ENCODE results near the gene NCOA5. TPM values are rescaled to one million over a fixed set of nuclear protein-coding genes. Genes with fewer than 3 reads are reported as not detected.
A peak's percentile ranks its signal among the peaks of the same experiment; 100 is the strongest.

NCOA5 gene
- total and polyA plus RNA-seq, 8 donors = 8.4 to 19.6 (median 12.0) TPM

DNA sequence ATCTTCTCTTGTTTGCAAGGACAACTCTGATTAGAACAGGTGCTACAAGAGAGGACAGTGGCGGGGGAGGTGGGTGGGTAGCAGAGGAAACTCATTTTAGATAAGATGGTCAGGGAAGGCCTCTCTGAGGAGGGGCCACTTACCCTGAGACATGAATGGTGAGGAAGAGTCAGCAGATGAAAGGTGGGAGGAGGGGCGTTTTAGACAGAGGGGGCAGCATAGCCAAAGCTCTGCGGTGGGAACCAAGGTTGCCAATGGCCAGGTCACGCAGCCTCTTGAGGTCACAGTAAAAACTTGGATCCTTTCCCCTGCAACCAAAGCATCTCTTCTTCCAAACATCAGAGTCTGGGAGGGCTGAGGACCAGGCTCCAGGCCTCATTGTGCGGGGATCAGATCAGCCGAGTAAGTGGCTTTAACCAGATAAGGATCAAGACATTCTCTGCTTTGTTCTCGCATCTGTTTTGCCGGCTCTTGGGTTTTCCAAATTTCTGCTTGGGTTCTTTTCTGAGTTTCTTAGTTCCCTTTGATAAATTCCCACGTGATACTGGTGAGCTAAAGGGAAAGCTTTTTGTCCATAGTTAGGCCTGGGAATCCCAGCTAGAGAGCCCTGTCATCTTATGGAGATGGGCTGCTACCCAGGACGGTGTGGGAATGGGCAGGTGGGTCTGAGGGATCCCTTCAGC is 22.8 kb upstream of the NCOA5 start:
- DNase-seq = no peak
- no peak for FAIRE-seq
- Histone ChIP-seq H3K4me1 (peaks cover 0 to 7% (median 4%) of the 10 kb centered on the region in 3 donors), H3K36me3 (no peaks in the 10 kb centered on the region), H3K9me3 (no peaks in the 10 kb centered on the region), H3K27me3 (peaks cover 0 to 6% (median 0%) of the 10 kb centered on the region in 4 donors), H3K4me3 (no peak overlapping the region), H3K27ac (no peak overlapping the region)
- ATAC-seq = no peak
- 64 to 72% methylated on average over 10 of the region's 10 CpGs for WGBS, 2 donors
- TF ChIP-seq, protein P1, sequence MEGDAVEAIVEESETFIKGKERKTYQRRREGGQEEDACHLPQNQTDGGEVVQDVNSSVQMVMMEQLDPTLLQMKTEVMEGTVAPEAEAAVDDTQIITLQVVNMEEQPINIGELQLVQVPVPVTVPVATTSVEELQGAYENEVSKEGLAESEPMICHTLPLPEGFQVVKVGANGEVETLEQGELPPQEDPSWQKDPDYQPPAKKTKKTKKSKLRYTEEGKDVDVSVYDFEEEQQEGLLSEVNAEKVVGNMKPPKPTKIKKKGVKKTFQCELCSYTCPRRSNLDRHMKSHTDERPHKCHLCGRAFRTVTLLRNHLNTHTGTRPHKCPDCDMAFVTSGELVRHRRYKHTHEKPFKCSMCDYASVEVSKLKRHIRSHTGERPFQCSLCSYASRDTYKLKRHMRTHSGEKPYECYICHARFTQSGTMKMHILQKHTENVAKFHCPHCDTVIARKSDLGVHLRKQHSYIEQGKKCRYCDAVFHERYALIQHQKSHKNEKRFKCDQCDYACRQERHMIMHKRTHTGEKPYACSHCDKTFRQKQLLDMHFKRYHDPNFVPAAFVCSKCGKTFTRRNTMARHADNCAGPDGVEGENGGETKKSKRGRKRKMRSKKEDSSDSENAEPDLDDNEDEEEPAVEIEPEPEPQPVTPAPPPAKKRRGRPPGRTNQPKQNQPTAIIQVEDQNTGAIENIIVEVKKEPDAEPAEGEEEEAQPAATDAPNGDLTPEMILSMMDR (IDR thresholded peaks at IDR 0.05) = no peak
- intact Hi-C loops (cut with DNase I) = no loop called here

DNA sequence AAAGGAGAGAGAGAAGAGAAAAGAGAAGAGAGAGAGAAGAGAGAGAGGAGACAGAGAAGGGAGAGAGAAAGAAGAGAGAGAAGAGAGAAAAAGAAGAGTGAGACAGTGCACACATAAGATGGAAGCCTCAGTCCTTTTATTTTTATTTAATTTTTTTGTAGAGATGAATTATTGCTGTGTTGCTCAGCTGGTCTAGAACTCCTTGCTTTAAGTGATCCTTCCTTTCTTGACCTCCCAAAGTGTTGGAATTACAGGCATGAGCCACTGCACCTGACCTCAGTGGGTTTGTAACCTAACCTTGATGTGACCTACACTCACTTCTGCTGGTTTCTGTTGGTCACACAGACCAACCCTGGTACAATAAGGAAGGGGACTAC is 22.1 kb upstream of the NCOA5 start:
- no peaks in the 10 kb centered on the region for H3K9me3 ChIP-seq
- ATAC-seq (no peak), FAIRE-seq (no peak), DNase-seq (no peak)
- H3K4me1 ChIP-seq = peaks cover 0 to under 1% (median 0%) of the 10 kb centered on the region in 3 donors
- no peaks in the 10 kb centered on the region for H3K36me3 ChIP-seq
- no peak overlapping the region for H3K4me3 ChIP-seq
- intact Hi-C loops (cut with DNase I) = no loop called here
- no peak overlapping the region for H3K27ac ChIP-seq
- H3K27me3 ChIP-seq = peaks cover 0 to 6% (median 0%) of the 10 kb centered on the region in 4 donors
- TF ChIP-seq, protein P1 (IDR thresholded peaks at IDR 0.05) = no peak

DNA sequence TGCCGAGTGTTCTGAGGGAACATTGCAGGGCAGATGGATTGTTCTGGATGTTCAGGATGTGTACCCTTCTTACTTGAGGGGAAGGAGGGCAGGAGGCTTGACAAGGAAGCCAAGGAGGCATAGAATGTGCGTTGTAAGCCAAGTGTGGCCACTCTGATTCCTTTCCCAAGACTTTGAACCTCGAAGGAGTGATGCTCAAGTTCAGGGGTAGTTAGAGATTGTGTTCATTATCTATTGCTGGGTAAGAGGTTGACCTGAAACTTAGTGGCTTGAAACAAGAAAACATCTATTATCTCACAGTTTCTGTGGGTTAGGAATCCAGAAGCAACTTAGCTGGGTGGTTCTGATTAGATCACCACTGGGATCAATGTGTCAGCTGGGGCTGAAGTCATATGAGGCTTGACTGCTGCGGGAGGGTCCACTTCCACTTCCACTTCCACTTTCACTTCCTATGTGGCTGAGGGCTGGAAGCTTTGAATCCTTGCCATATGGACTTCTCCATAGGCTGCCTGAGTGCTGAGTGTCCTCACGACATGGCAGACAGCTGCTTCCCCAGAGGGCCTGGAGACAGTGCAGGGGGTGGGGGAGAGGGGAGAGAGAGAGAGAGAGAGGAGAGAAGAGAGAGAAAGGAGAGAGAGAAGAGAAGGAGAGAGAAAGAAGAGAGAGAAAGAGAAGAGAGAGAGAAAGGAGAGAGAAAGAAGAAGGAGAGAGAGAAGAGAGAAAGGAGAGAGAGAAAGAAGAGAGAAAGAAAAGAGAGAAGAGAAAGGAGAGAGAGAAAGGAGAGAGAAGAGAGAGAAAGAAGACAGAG is 21.5 kb upstream of the NCOA5 start:
- peaks cover 0 to 6% (median 0%) of the 10 kb centered on the region in 4 donors for H3K27me3 ChIP-seq
- H3K9me3 ChIP-seq = no peaks in the 10 kb centered on the region
- no peak overlapping the region for H3K27ac ChIP-seq
- no peak overlapping the region for H3K4me3 ChIP-seq
- WGBS, 2 donors = 39 to 42% methylated on average over 5 of the region's 5 CpGs
- ATAC-seq (peak in 2 of 4 donors; percentile 69 to 87), FAIRE-seq (no peak), DNase-seq (peak in 1 of 6 donors; percentile 36)
- TF ChIP-seq, protein P1 (IDR thresholded peaks at IDR 0.05) = no peak
- H3K4me1 ChIP-seq = no peaks in the 10 kb centered on the region
- H3K36me3 ChIP-seq = no peaks in the 10 kb centered on the region
- intact Hi-C loops (cut with DNase I) = no loop called here

DNA sequence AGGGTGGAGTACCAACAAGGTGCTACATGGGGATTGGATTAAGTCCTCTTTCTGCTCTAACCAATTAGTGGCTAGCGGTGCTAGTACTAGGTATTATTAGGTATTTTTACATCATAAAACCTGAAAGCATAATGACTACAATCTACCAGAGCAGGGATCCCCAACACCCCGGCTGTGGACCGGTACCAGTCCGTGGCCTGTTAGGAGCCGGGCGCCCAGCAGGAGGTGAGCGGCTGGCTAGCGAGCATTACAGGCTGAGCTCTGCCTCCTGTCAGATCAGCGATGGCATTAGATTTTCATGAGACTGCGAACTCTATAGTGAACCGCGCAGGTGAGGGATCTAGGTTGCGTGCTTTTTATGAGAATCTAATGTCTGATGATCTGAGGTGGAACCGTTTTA is 19.2 kb upstream of the NCOA5 start:
- DNase-seq (no peak), FAIRE-seq (no peak), ATAC-seq (no peak)
- Histone ChIP-seq H3K27ac (no peak overlapping the region), H3K27me3 (peaks cover 0 to 9% (median 0%) of the 10 kb centered on the region in 4 donors), H3K9me3 (no peaks in the 10 kb centered on the region), H3K36me3 (no peaks in the 10 kb centered on the region), H3K4me1 (no peaks in the 10 kb centered on the region), H3K4me3 (no peak overlapping the region)
- TF ChIP-seq, protein P1 (IDR thresholded peaks at IDR 0.05) = no peak
- intact Hi-C loops (cut with DNase I) = no loop called here
- WGBS, 2 donors = 80 to 81% methylated on average over 14 of the region's 14 CpGs

DNA sequence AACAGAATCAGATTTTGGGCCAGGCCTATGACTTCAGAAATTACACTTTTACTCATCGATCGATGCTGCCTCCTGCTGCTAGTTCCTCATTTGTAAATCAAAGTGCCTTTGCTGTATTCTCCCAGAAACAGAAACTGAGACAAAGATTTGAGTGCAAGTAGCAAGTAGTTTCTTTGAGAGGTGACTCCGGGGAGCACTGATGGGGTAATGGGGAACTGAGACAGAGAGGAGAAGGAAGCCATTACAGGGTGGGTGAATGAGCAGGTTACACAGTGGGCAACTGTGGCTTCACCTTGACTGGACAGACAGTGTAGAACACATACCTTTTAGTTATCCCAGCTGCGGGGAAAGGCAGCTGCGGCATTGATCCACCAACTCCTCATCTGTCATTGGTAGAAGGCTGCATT is 18.7 kb upstream of the NCOA5 start:
- no peaks in the 10 kb centered on the region for H3K36me3 ChIP-seq
- WGBS, 2 donors = 62 to 64% methylated on average over 5 of the region's 5 CpGs
- ATAC-seq (no peak), DNase-seq (no peak), FAIRE-seq (no peak)
- H3K4me1 ChIP-seq = no peaks in the 10 kb centered on the region
- H3K9me3 ChIP-seq = no peaks in the 10 kb centered on the region
- no peak overlapping the region for H3K4me3 ChIP-seq
- intact Hi-C loops (cut with DNase I) = no loop called here
- TF ChIP-seq, protein P1 (IDR thresholded peaks at IDR 0.05) = no peak
- no peak overlapping the region for H3K27ac ChIP-seq
- peaks cover 0 to 9% (median 0%) of the 10 kb centered on the region in 4 donors for H3K27me3 ChIP-seq

Measured in pancreas (tissue), 10 donors.